KOPT-K1 (cell line): ENCODE measurements around the gene NME8.

ENCODE experiments used
- H3K27ac ChIP-seq: fragments of 200-600 bp; sonication (generic); 2 replicates; pipeline ENCODE4 v1.5.1; 2016; ENCODE audit warnings: antibody characterized with exemption, mild to moderate bottlenecking, low read depth, low read length; ENCODE audit not compliant: poor library complexity, severe bottlenecking
- H3K36me3 ChIP-seq: fragments of 200-600 bp; sonication (generic); 2 replicates; pipeline ENCODE4 v1.5.1; 2017; ENCODE audit warnings: antibody characterized with exemption, mild to moderate bottlenecking, low read length, moderate library complexity; ENCODE audit not compliant: insufficient read depth
- H3K9me3 ChIP-seq: fragments of 200-600 bp; sonication (generic); 2 replicates; pipeline ENCODE4 v1.5.1; 2017; ENCODE audit warnings: antibody characterized with exemption, low read length, mild to moderate bottlenecking; ENCODE audit not compliant: insufficient read depth, poor library complexity, severe bottlenecking

NME8 gene

GRCh38 chr7:37943905-37944736 lies 95.7 kb downstream of the NME8 start:
- no peaks in the 10 kb centered on the region for H3K9me3 ChIP-seq
- H3K27ac ChIP-seq, result no peak overlapping the region
- no peaks in the 10 kb centered on the region for H3K36me3 ChIP-seq

- Histone ChIP-seq H3K36me3 (no peaks in the 10 kb centered on the region), H3K9me3 (no peaks in the 10 kb centered on the region), H3K27ac (no peak overlapping the region)
Observed at GRCh38 chr7:37944737-37945054, 96.3 kb downstream of the NME8 start.

- Histone ChIP-seq H3K27ac (no peak overlapping the region), H3K9me3 (no peaks in the 10 kb centered on the region), H3K36me3 (peaks cover 5% of the 10 kb centered on the region; the same call in 1 of the 2 replicates)
Observed at GRCh38 chr7:37945336-37945735, 96.9 kb downstream of the NME8 start.

- Histone ChIP-seq H3K27ac (no peak overlapping the region), H3K9me3 (no peaks in the 10 kb centered on the region), H3K36me3 (peaks cover 6% of the 10 kb centered on the region)
Observed at GRCh38 chr7:37947138-37947940, 98.9 kb downstream of the NME8 start.

GRCh38 chr7:37947941-37948210 lies 99.5 kb downstream of the NME8 start:
- Histone ChIP-seq H3K9me3 (no peaks in the 10 kb centered on the region), H3K36me3 (peaks cover 6% of the 10 kb centered on the region), H3K27ac (no peak overlapping the region)
